ENCODE results near the gene ZNF750. TPM values are rescaled to one million over a fixed set of nuclear protein-coding genes. Genes with fewer than 3 reads are reported as not detected.

Gene ZNF750
- total and polyA plus RNA-seq, 2 of the 13 experiments (the other 11 are each of a cell fraction or from before 2014, with no cell fraction given): not detected

DNA sequence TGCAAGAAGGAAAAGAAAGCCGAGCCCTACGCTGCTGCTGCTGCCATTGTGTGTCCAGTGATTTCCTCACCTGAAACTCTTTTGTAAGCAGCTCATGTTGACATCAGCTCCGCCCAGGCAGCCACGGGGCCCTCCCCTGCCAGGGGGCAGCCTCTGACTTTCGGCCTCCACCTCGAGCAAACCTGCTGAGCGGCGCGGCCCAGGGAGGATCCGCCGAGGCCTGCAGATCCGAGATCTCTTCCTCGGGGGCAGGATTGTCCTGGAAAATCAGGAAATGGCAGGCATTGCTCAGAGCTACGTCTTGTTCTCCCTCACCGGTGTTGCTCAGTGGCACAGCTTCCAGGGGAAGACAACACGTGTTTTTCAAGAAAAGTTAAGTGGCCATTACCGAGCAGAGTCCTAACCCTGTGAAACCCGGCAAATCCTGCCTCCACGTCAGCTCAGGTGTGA is 35.6 kb upstream of the ZNF750 start (continued):
- TF ChIP-seq, protein P1, sequence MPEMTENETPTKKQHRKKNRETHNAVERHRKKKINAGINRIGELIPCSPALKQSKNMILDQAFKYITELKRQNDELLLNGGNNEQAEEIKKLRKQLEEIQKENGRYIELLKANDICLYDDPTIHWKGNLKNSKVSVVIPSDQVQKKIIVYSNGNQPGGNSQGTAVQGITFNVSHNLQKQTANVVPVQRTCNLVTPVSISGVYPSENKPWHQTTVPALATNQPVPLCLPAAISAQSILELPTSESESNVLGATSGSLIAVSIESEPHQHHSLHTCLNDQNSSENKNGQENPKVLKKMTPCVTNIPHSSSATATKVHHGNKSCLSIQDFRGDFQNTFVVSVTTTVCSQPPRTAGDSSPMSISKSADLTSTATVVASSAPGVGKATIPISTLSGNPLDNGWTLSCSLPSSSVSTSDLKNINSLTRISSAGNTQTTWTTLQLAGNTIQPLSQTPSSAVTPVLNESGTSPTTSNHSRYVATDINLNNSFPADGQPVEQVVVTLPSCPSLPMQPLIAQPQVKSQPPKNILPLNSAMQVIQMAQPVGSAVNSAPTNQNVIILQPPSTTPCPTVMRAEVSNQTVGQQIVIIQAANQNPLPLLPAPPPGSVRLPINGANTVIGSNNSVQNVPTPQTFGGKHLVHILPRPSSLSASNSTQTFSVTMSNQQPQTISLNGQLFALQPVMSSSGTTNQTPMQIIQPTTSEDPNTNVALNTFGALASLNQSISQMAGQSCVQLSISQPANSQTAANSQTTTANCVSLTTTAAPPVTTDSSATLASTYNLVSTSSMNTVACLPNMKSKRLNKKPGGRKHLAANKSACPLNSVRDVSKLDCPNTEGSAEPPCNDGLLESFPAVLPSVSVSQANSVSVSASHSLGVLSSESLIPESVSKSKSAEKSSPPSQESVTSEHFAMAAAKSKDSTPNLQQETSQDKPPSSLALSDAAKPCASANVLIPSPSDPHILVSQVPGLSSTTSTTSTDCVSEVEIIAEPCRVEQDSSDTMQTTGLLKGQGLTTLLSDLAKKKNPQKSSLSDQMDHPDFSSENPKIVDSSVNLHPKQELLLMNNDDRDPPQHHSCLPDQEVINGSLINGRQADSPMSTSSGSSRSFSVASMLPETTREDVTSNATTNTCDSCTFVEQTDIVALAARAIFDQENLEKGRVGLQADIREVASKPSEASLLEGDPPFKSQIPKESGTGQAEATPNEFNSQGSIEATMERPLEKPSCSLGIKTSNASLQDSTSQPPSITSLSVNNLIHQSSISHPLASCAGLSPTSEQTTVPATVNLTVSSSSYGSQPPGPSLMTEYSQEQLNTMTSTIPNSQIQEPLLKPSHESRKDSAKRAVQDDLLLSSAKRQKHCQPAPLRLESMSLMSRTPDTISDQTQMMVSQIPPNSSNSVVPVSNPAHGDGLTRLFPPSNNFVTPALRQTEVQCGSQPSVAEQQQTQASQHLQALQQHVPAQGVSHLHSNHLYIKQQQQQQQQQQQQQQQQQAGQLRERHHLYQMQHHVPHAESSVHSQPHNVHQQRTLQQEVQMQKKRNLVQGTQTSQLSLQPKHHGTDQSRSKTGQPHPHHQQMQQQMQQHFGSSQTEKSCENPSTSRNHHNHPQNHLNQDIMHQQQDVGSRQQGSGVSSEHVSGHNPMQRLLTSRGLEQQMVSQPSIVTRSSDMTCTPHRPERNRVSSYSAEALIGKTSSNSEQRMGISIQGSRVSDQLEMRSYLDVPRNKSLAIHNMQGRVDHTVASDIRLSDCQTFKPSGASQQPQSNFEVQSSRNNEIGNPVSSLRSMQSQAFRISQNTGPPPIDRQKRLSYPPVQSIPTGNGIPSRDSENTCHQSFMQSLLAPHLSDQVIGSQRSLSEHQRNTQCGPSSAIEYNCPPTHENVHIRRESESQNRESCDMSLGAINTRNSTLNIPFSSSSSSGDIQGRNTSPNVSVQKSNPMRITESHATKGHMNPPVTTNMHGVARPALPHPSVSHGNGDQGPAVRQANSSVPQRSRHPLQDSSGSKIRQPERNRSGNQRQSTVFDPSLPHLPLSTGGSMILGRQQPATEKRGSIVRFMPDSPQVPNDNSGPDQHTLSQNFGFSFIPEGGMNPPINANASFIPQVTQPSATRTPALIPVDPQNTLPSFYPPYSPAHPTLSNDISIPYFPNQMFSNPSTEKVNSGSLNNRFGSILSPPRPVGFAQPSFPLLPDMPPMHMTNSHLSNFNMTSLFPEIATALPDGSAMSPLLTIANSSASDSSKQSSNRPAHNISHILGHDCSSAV (CRISPR knock-in tag; IDR thresholded peaks at IDR 0.05; ENCODE audit: borderline replicate concordance): no peak
- TF ChIP-seq TBX2 (CRISPR knock-in tag; IDR thresholded peaks at IDR 0.05; ENCODE audit: borderline replicate concordance): 0 out of 2 replicates have a peak, but pooled peaks have one; percentile 36
- no peak for TF ChIP-seq ZNF564 (CRISPR knock-in tag; IDR thresholded peaks at IDR 0.05)
- TF ChIP-seq DMAP1 (CRISPR knock-in tag; IDR thresholded peaks at IDR 0.05): peak; percentile 36; the same call in 1 of the 2 replicates
- no peak for TF ChIP-seq MEIS1 (CRISPR knock-in tag; IDR thresholded peaks at IDR 0.05; ENCODE audit: borderline replicate concordance)
- TF ChIP-seq, protein P2, sequence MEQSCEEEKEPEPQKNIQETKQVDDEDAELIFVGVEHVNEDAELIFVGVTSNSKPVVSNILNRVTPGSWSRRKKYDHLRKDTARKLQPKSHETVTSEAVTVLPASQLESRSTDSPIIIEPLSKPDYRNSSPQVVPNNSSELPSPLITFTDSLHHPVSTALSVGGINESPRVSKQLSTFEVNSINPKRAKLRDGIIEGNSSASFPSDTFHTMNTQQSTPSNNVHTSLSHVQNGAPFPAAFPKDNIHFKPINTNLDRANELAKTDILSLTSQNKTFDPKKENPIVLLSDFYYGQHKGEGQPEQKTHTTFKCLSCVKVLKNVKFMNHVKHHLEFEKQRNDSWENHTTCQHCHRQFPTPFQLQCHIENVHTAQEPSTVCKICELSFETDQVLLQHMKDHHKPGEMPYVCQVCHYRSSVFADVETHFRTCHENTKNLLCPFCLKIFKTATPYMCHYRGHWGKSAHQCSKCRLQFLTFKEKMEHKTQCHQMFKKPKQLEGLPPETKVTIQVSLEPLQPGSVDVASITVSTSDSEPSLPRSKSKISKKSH (CRISPR knock-in tag; IDR thresholded peaks at IDR 0.05; ENCODE audit: borderline replicate concordance): no peak
- no peak for TF ChIP-seq ETV6 (CRISPR knock-in tag; conservative IDR thresholded peaks at IDR 0.05)
- TF ChIP-seq, protein P3, sequence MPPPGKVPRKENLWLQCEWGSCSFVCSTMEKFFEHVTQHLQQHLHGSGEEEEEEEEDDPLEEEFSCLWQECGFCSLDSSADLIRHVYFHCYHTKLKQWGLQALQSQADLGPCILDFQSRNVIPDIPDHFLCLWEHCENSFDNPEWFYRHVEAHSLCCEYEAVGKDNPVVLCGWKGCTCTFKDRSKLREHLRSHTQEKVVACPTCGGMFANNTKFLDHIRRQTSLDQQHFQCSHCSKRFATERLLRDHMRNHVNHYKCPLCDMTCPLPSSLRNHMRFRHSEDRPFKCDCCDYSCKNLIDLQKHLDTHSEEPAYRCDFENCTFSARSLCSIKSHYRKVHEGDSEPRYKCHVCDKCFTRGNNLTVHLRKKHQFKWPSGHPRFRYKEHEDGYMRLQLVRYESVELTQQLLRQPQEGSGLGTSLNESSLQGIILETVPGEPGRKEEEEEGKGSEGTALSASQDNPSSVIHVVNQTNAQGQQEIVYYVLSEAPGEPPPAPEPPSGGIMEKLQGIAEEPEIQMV (CRISPR knock-in tag; IDR thresholded peaks at IDR 0.05; ENCODE audit: low read depth): no peak
- peak; percentile 36 to 58; a peak in 3 of 4 replicates for TF ChIP-seq POLR2A (IDR thresholded peaks at IDR 0.05; ENCODE audit: insufficient read depth in 1 of 2, low read depth in 2 of 2, low read length in 2 of 2)
- TF ChIP-seq GATAD1 (CRISPR knock-in tag; IDR thresholded peaks at IDR 0.05): no peak
- TF ChIP-seq, protein P4, sequence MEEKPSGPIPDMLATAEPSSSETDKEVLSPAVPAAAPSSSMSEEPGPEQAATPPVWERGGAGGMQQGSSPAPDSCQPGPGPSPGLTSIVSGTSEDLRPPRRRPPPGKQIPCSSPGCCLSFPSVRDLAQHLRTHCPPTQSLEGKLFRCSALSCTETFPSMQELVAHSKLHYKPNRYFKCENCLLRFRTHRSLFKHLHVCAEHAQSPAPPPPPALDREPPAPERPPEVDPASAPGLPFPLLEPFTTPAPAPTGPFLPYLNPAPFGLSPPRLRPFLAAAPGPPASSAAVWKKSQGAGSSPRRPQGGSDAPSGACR (CRISPR knock-in tag; IDR thresholded peaks at IDR 0.05): no peak
- TF ChIP-seq FOXP1 (IDR thresholded peaks at IDR 0.05): no peak
- TF ChIP-seq FOXP1 (CRISPR knock-in tag; IDR thresholded peaks at IDR 0.05): peak; percentile 24; the same call in 1 of the 2 replicates
- no peak; the same call in 1 of the 2 replicates for TF ChIP-seq TGIF2 (CRISPR knock-in tag; IDR thresholded peaks at IDR 0.05)
- no peak for TF ChIP-seq REL (CRISPR knock-in tag; conservative IDR thresholded peaks at IDR 0.05)
- peak; percentile 51; the same call in 1 of the 2 replicates for TF ChIP-seq GABPB1 (CRISPR knock-in tag; IDR thresholded peaks at IDR 0.05)
- no peak for TF ChIP-seq PRMT3 (CRISPR knock-in tag; IDR thresholded peaks at IDR 0.05; ENCODE audit: borderline replicate concordance, low read depth)
- peak; percentile 82 for TF ChIP-seq HOXA3 (CRISPR knock-in tag; IDR thresholded peaks at IDR 0.05)
- TF ChIP-seq XRCC5 (optimal IDR thresholded peaks at IDR 0.05; ENCODE audit: low read length): peak; percentile 31
- peak; percentile 44; the same call in 1 of the 2 replicates for TF ChIP-seq FOXO1 (CRISPR knock-in tag; IDR thresholded peaks at IDR 0.05)
- peak; percentile 34; the same call in 1 of the 2 replicates for TF ChIP-seq KMT2A (CRISPR knock-in tag; IDR thresholded peaks at IDR 0.05)
